Fibroblast of villous mesenchyme (primary cell): ENCODE measurements around the gene FOXO3. TPM values are rescaled to one million over a fixed set of nuclear protein-coding genes. Genes with fewer than 3 reads are reported as not detected.
"Not testable (repeated sequence)": the region's sequence is repeated elsewhere in the genome, so short reads cannot be mapped to it uniquely, and the experiment has no call there.

Experiments
- DNase-seq: peaks from one replicate; pipeline ENCODE4 v3.0.0-alpha.2; 2010; ENCODE audit warnings: low read depth
- H3K4me3 ChIP-seq: 2 replicates; pipeline ENCODE4 v1.5.1; 2011; ENCODE audit warnings: low read depth, mild to moderate bottlenecking, low read length
- total RNA-seq: library from RNA; depleted of rRNA; stranded (reverse); fragments of >200 nt; gene quantifications from 2 replicates; pipeline ENCODE4 v1.2.3, GENCODE V29; 2012
- TF ChIP-seq, protein P1 (sequence below): IDR thresholded peaks from 2 replicates; pipeline ENCODE4 v1.5.1; 2012; ENCODE audit warnings: low read depth, mild to moderate bottlenecking, low read length; ENCODE audit not compliant: insufficient read depth

The FOXO3 gene
- total RNA-seq, 1 donor: 43.2 TPM

DNA sequence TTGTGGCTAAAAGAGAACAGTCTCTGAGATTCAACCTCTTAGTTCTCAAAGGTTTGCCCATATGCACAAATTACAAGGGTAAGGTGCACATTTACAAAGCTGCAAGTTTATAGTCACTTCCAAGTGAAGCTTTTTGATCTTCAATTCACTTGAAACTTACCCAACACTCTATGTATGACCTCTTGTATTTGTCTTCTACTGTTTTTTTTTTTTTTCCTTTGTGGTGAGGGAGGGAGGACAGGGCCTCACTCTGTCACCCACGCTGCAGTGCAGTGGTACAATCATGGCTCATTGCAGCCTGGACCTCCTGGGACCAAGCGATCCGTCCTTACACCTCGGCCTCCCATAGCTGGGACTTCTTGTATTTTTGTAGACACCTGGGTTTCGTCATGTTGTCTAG lies 4.5 kb upstream of the FOXO3 start:
- TF ChIP-seq, protein P1, sequence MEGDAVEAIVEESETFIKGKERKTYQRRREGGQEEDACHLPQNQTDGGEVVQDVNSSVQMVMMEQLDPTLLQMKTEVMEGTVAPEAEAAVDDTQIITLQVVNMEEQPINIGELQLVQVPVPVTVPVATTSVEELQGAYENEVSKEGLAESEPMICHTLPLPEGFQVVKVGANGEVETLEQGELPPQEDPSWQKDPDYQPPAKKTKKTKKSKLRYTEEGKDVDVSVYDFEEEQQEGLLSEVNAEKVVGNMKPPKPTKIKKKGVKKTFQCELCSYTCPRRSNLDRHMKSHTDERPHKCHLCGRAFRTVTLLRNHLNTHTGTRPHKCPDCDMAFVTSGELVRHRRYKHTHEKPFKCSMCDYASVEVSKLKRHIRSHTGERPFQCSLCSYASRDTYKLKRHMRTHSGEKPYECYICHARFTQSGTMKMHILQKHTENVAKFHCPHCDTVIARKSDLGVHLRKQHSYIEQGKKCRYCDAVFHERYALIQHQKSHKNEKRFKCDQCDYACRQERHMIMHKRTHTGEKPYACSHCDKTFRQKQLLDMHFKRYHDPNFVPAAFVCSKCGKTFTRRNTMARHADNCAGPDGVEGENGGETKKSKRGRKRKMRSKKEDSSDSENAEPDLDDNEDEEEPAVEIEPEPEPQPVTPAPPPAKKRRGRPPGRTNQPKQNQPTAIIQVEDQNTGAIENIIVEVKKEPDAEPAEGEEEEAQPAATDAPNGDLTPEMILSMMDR: no peak
- DNase-seq: no peak
- no peak overlapping the region for H3K4me3 ChIP-seq

DNA sequence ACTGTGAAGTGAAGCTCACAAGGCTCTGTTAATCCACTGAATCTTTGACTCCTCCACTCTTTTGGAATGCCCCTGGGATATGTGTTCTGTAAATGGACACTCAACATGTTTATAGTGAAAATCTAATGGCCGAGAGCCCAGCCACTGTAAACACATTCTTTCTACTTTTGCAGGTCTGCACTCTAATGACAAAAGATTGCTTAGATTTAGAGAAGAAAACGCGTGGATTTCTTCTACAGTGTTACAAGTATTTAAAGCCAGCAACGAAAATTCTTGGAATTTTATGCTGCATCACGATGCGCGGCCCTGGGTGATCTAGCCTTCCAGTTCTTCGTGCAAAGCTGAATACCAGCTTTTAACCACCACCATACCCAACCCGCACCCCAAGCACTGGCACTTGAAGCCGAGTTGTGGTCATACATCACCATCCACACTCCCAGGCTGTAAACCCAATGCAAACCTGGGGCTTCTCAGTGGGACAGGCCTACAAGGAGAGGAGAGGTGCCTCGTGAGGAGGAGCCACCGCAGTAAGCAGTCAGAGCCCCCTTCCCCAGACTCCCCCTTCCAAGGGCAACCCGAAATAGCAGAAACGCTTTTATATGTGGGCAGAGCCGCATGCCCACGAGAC lies 3.7 kb upstream of the FOXO3 start:
- peak overlapping the region; percentile 81 for H3K4me3 ChIP-seq
- peak; percentile 85 for DNase-seq

DNA sequence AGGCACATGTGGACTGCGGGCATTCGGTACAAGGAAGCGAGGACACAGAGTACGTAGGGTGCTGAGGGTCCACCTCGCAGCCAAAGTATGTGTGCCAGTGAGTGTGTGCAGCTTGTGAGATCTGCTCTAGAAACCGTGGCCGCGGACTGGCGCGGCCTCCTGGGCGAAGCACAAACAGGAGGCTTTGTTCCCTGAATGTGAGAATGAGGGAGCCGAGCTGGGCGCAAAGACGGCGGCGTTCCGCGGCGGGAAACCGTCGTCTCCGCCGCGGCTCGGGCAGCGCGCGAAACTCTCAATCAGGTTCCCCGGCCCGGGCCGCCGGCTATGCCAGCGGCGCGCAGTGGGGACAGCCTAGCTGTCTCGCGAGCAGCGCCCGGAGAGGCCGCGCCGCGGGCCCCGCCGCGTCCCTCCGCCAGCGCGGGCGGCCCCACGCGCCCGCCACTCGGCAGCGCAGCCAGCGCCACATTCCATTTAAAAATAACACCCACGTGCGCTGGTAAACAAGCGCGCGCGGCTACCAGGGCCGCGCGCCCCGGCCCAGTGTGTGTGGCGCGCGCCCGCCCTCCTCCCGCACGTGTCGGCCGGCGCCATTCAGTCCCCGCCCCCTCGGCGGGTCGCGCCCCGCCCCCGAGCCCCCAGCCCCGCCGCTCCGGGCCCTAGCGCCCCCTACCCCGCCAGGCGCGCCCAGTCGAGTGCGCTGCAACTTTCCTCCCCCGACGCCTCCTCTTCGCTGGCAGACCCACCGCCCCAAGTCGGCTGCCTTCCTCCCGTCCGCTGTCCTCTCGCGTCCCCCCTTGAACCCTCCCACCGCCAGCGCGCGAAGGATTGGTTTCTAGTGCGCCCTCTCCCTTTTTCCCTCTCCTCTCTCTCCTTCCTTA lies 3.0 kb upstream of the FOXO3 start:
- peak overlapping the region; percentile 81 for H3K4me3 ChIP-seq
- TF ChIP-seq, protein P1: no peak
- DNase-seq: peak; percentile 68

More for the DNA sequence above, 3.7 kb upstream of the FOXO3 start:
- TF ChIP-seq, protein P1: no peak

DNA sequence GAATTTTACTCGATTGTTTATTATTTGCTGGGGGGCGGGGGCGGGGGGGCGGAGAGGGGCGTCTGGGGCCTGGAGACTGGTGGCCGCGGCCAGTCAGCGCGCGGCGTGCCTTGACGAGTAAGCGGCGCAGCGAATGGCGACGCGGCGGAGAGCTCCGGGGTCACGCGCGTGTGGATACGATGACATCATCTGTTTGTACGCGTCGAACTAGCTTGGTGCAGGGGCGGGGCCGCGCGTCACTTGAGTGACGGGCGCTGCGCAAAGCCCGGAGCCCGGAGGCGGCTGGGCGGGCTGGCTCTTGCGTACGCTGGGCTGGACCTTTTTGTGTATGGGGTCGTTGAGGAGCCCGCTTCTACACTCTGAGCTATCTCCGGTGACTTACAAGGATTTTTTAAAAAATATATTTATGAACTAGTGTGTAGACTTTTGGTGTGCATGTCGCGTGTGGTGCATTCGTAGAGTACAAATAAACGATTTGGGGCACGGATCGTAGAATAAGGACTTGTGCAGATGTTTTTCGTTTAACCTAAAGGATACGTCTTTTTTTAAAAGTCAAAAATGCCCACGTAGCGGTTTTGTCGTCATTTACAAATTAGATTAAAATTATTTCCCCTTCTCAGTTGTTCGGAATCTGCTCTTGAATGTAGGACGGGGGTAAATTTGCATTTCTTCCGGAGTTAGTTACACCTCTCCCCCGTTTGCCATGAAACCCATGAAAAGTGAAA lies 2.2 kb upstream of the FOXO3 start:
- peak overlapping the region; percentile 94 for H3K4me3 ChIP-seq
- peak; percentile 99 for DNase-seq
- TF ChIP-seq, protein P1: no peak

DNA sequence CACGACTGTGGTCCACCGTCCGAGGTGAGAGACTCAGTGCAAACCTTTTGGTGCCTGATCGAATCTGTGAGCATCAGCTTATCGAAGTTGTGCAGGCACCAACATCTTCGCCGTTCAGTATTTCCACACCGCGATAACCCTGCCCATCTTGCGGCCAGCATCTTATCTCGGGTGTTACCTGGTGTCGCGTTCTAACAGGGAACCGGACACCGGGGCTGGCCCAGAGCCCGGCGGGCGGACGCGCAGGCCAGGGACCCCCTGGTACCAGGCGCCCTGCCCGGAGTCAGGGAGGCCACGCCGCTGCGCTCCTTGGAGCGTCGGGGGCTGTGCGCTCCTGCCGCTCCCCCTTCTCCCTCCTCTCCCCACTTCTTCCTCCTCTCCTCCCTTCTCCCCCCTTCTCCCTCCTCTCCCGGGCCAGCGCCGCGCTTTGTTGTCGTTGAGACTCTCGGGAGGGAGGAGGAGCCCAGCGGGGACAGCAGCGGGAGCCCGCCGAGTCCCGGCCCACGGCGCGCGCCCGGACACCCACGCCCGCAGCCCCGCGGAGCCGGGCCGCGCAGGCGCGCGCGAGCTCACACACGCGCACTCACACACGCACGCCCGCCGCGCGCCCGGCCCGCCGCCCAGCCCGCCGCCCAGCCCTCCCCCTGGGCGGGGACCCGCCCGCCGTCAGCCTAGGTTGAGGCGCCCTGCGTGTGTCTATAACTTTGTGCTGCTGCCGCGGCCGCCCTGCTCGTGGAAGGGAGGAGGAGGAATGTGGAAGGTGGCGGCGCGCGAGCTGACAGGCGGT lies 1.4 kb upstream of the FOXO3 start:
- DNase-seq: peak; percentile 86
- TF ChIP-seq, protein P1: no peak
- H3K4me3 ChIP-seq: peak overlapping the region; percentile 94

DNA sequence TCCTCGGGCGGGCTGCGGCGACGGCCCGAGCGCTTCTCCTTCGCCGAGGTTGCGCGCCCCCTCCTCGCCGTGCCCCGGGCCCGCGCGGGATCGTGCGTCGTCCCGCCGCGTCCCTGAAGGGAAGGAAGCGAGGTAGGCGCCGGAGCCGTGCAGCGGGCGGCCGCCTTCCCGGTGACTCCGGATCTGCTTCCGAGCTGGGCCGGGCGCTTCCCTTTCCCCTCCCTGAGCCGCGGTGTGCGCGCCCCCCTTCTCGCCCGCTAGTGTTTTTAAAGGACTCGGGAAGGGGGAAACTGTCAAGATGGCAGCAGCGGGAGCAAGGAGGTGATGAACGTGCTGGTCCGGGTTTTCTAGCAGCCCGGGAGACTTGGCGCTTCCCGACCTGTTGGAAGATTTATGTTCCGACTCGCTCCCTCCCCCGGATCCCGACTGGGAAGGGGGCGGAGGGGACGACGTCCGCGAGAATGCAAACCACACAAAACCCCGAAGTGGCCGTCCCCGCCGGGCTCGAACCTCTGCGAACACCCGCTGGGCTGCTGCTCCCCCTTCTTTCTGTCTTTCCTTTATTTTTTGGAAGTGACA lies 744 bp upstream of the FOXO3 start:
- peak; percentile 82 for DNase-seq
- peak overlapping the region; percentile 94 for H3K4me3 ChIP-seq
- TF ChIP-seq, protein P1: no peak

DNA sequence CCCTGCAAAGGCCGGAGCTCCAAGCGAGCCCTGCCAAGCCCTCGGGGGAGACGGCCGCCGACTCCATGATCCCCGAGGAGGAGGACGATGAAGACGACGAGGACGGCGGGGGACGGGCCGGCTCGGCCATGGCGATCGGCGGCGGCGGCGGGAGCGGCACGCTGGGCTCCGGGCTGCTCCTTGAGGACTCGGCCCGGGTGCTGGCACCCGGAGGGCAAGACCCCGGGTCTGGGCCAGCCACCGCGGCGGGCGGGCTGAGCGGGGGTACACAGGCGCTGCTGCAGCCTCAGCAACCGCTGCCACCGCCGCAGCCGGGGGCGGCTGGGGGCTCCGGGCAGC lies 561 bp downstream of the FOXO3 start:
- not testable (repeated sequence) for DNase-seq
- peak overlapping the region; percentile 94 for H3K4me3 ChIP-seq
